Karpas-422 (cell line): ENCODE results near the gene SNCB. TPM values are rescaled to one million over a fixed set of nuclear protein-coding genes. Genes with fewer than 3 reads are reported as not detected.
"Not testable (repeated sequence)": the region's sequence is repeated elsewhere in the genome, so short reads cannot be mapped to it uniquely, and the experiment has no call there.

Experiments used
- DNase-seq: peaks from one replicate; pipeline ENCODE4 v3.0.0-alpha.2; 2015
- H2AFZ ChIP-seq: fragments of 200-600 bp; sonication (generic); 2 replicates; pipeline ENCODE4 v1.6.1; 2014; ENCODE audit warnings: antibody characterized with exemption, low read length, mixed read lengths
- H3K27ac ChIP-seq: fragments of 200-600 bp; sonication (generic); 2 replicates; pipeline ENCODE4 v1.5.1; 2014; ENCODE audit warnings: mild to moderate bottlenecking, low read length, moderate library complexity
- H3K27me3 ChIP-seq: fragments of 200-600 bp; sonication (generic); 2 replicates; pipeline ENCODE4 v1.6.1; 2014; ENCODE audit warnings: low read length, mixed read lengths
- H3K36me3 ChIP-seq: fragments of 200-600 bp; sonication (generic); 2 replicates; pipeline ENCODE4 v1.6.1; 2014; ENCODE audit warnings: low read length, mixed read lengths; ENCODE audit not compliant: insufficient read depth
- H3K4me1 ChIP-seq: fragments of 200-600 bp; sonication (generic); 2 replicates; pipeline ENCODE4 v1.6.1; 2014; ENCODE audit warnings: mild to moderate bottlenecking, low read length, mixed read lengths
- H3K4me2 ChIP-seq: fragments of 200-600 bp; sonication (generic); 2 replicates; pipeline ENCODE4 v1.6.1; 2014; ENCODE audit warnings: low read length, low read depth, mild to moderate bottlenecking; ENCODE audit not compliant: poor library complexity, severe bottlenecking
- H3K4me3 ChIP-seq: fragments of 200-600 bp; sonication (generic); 2 replicates; pipeline ENCODE4 v1.5.1; 2014; ENCODE audit warnings: mild to moderate bottlenecking, antibody characterized with exemption, low read length, mixed read lengths
- H3K79me2 ChIP-seq: fragments of 200-600 bp; sonication (generic); 2 replicates; pipeline ENCODE4 v1.6.1; 2014; ENCODE audit warnings: mild to moderate bottlenecking, low read length, mixed read lengths
- H3K9ac ChIP-seq: fragments of 200-600 bp; sonication (generic); 2 replicates; pipeline ENCODE4 v1.6.0; 2014; ENCODE audit warnings: low read length
- H3K9me2 ChIP-seq: fragments of 200-600 bp; sonication (generic), shearing (Covaris generic); replicated peaks from 2 replicates; pipeline ENCODE4 v1.6.0; 2014; ENCODE audit warnings: mild to moderate bottlenecking, low read length, moderate library complexity; ENCODE audit not compliant: insufficient read depth
- H3K9me3 ChIP-seq: fragments of 300-700, 200-600 bp; sonication (generic); 2 replicates; pipeline ENCODE4 v1.6.1; 2014; ENCODE audit warnings: low read length, mixed read lengths
- H4K20me1 ChIP-seq: fragments of 200-600 bp; sonication (generic); 2 replicates; pipeline ENCODE4 v1.6.1; 2014; ENCODE audit warnings: mild to moderate bottlenecking, antibody characterized with exemption, low read length, low read depth; ENCODE audit not compliant: insufficient read depth
- total RNA-seq: library from RNA; depleted of rRNA; stranded (reverse); fragments of >200 nt; shearing (Covaris generic); gene quantifications from 2 replicates; pipeline ENCODE4 v1.2.3, GENCODE V29; 2014; ENCODE audit warnings: low replicate concordance

SNCB gene
- total RNA-seq, 1 experiment from 2014 or later, result not detected

- Histone ChIP-seq H3K27me3 (no peaks in the 10 kb centered on the region), H3K4me2 (no peak overlapping the region), H3K36me3 (no peaks in the 10 kb centered on the region), H4K20me1 (no peaks in the 10 kb centered on the region), H3K9me2 (no peaks in the 10 kb centered on the region), H2AFZ (no peak overlapping the region), H3K4me1 (no peaks in the 10 kb centered on the region), H3K27ac (no peak overlapping the region), H3K79me2 (no peaks in the 10 kb centered on the region), H3K9me3 (peaks cover 5% of the 10 kb centered on the region; the same call in 1 of the 2 replicates), H3K9ac (no peak overlapping the region), H3K4me3 (no peak overlapping the region)
- no peak for DNase-seq
These were observed 37.0 kb downstream of the SNCB start for GRCh38 chr5:176593273-176593869.

DNA sequence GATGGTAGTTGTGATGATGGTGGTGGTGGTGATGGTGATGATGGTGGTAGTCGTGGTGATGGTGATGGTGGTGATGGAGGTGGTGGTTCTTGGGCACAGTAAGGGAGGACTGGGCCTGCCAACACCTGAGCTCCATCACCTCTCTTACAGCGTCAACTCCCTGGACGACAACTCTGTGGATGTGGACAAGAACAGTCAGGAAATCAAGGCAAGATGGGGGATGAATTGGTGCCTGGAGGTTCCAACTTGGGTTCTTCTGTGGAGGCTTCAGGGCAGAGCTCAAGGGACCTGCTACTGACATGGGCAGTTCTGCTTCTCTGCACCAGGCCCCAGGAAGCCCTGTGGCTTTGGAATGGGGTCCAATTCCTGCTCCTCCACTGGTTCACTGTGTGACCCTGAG is 37.8 kb downstream of the SNCB start:
- Histone ChIP-seq H3K9ac (no peak overlapping the region), H3K36me3 (no peaks in the 10 kb centered on the region), H4K20me1 (no peaks in the 10 kb centered on the region), H3K4me1 (no peaks in the 10 kb centered on the region), H3K4me2 (no peak overlapping the region), H2AFZ (no peak overlapping the region), H3K27ac (no peak overlapping the region), H3K27me3 (no peaks in the 10 kb centered on the region), H3K4me3 (no peak overlapping the region), H3K79me2 (no peaks in the 10 kb centered on the region), H3K9me3 (peaks cover 5% of the 10 kb centered on the region; the same call in 1 of the 2 replicates), H3K9me2 (no peaks in the 10 kb centered on the region)
- DNase-seq, result no peak

- H3K9me2 ChIP-seq, H3K36me3 ChIP-seq, H3K4me2 ChIP-seq, H2AFZ ChIP-seq, H3K4me3 ChIP-seq, H4K20me1 ChIP-seq, H3K4me1 ChIP-seq, H3K79me2 ChIP-seq, H3K9me3 ChIP-seq, H3K27ac ChIP-seq, H3K27me3 ChIP-seq, DNase-seq, H3K9ac ChIP-seq: not testable (repeated sequence)
These were observed 38.7 kb downstream of the SNCB start for GRCh38 chr5:176591667-176592066.

DNA sequence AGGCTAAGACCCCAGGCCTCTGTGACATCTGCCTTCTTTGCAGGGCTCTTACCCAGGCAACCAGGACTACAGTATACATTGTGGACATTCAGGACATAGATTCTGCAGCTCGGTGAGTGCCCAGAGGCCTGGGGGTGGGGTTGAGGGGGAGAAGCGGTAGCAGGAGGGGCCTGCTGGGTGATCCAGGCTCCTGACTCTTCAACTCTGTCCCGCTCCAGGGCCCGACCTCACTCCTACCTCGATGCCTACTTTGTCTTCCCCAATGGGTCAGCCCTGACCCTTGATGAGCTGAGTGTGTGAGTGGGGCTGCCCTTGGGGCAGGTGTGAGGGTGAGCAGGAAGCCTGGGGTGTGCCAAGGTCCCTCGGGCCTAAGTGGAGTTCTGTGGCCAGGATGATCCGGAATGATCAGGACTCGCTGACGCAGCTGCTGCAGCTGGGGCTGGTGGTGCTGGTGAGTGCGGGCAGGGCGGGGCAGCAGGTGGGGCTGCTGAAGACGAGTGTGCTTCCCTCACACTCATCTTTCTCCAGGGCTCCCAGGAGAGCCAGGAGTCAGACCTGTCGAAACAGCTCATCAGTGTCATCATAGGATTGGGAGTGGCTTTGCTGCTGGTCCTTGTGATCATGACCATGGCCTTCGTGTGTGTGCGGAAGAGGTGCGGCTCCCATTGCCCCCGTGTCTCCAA is 40.2 kb downstream of the SNCB start:
- H3K9me2 ChIP-seq, result no peaks in the 10 kb centered on the region
- H3K36me3 ChIP-seq, result no peaks in the 10 kb centered on the region
- H4K20me1 ChIP-seq, result no peaks in the 10 kb centered on the region
- H3K9ac ChIP-seq, result no peak overlapping the region
- no peak for DNase-seq
- no peak overlapping the region for H3K27ac ChIP-seq
- H3K27me3 ChIP-seq, result no peaks in the 10 kb centered on the region
- H3K4me2 ChIP-seq, result no peak overlapping the region
- H3K4me3 ChIP-seq, result no peak overlapping the region
- H3K9me3 ChIP-seq, result peaks cover 5% of the 10 kb centered on the region; the same call in 1 of the 2 replicates
- H2AFZ ChIP-seq, result no peak overlapping the region
- H3K4me1 ChIP-seq, result no peaks in the 10 kb centered on the region
- H3K79me2 ChIP-seq, result no peaks in the 10 kb centered on the region

DNA sequence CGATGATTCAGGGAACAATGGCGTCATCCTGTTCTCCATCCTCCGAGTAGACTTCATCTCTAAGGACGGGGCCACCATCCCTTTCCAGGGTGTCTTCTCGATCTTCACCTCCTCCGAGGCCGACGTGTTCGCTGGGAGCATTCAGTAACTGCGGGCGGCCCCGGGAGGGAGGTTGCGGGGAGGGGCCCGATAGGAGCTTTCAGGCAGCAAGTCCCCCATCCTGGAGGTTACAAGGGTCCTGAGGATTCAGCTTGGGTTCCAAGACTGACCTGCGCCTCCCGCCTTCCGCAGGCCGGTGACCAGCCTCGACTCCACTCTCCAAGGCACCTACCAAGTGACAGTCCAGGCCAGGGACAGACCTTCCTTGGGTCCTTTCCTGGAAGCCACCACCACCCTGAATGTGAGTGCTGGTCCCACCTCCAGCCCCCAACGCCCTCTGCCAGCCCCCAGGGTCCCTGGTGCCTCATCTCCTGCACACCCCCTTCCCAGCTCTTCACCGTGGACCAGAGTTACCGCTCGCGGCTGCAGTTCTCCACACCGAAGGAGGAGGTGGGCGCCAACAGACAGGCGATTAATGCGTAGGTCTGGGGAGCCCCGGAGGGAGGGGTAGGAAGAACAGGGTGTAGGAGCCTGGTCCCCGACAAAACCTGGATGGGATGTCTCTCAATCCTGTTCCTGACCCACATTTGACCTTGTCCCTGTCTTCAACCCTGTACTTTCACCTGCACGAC is 41.1 kb downstream of the SNCB start:
- Histone ChIP-seq H3K4me2 (no peak overlapping the region), H3K4me3 (no peak overlapping the region), H2AFZ (no peak overlapping the region), H3K9me3 (peaks cover 5% of the 10 kb centered on the region; the same call in 1 of the 2 replicates), H3K27me3 (no peaks in the 10 kb centered on the region), H3K36me3 (no peaks in the 10 kb centered on the region), H3K27ac (no peak overlapping the region), H3K4me1 (no peaks in the 10 kb centered on the region), H3K79me2 (no peaks in the 10 kb centered on the region), H4K20me1 (no peaks in the 10 kb centered on the region), H3K9me2 (no peaks in the 10 kb centered on the region), H3K9ac (no peak overlapping the region)
- DNase-seq, result no peak

DNA sequence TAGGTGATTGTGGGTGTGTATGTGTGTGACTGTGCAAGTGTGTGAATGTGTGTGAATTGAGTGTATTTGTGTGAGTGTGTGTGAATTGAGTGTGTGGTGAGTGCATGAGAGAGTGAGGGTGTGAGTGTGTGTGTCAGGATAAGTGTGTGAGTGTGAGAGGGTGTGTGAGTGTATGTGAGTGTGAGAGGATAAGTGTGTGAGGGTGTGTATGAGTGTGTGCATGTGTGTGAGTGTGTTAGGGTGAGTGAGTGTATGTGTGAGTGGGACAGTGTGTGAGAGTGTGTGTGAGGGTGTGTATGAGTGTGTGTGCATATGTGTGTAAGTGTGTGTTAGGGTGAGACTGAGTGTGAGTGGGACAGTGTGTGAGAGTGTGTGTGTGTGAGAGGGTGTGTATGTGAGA is 42.0 kb downstream of the SNCB start:
- DNase-seq, result no peak
- Histone ChIP-seq H3K4me3 (no peak overlapping the region), H3K4me1 (no peaks in the 10 kb centered on the region), H2AFZ (no peak overlapping the region), H4K20me1 (no peaks in the 10 kb centered on the region), H3K27me3 (no peaks in the 10 kb centered on the region), H3K36me3 (no peaks in the 10 kb centered on the region), H3K4me2 (no peak overlapping the region), H3K79me2 (no peaks in the 10 kb centered on the region), H3K27ac (no peak overlapping the region), H3K9me2 (no peaks in the 10 kb centered on the region), H3K9ac (no peak overlapping the region), H3K9me3 (peaks cover 5% of the 10 kb centered on the region; the same call in 1 of the 2 replicates)

DNA sequence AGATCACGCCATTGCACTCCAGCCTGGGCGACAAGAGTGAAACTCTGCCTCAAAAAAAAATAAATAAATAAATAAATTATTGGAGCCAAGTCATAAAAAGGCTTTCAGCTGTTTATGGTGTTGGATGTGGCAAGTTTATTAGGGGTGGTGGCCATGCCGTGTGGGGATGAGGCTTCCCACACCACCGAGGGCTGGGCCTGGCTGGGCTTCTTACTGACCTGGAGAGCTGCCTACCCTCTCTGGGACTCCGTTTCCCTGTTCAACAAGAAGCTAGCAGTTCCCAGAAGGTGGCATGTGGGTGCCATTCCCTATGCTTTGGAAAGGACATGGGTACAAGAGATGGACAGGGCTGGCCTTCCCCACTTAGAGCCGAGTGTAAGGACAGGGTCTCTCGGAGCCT is 42.9 kb downstream of the SNCB start:
- DNase-seq, result no peak
- Histone ChIP-seq H3K4me3 (no peak overlapping the region), H2AFZ (no peak overlapping the region), H3K9me3 (no peaks in the 10 kb centered on the region; the same call in 1 of the 2 replicates), H3K36me3 (no peaks in the 10 kb centered on the region), H3K9me2 (no peaks in the 10 kb centered on the region), H3K27ac (no peak overlapping the region), H3K79me2 (no peaks in the 10 kb centered on the region), H3K4me2 (no peak overlapping the region), H3K4me1 (no peaks in the 10 kb centered on the region), H3K9ac (no peak overlapping the region), H3K27me3 (no peaks in the 10 kb centered on the region), H4K20me1 (no peaks in the 10 kb centered on the region)

GRCh38 chr5:176583076-176583475 is 47.3 kb downstream of the SNCB start:
- Histone ChIP-seq H4K20me1 (no peaks in the 10 kb centered on the region), H2AFZ (no peak overlapping the region), H3K27me3 (no peaks in the 10 kb centered on the region), H3K4me1 (no peaks in the 10 kb centered on the region), H3K36me3 (no peaks in the 10 kb centered on the region), H3K4me2 (no peak overlapping the region), H3K9me2 (no peaks in the 10 kb centered on the region), H3K79me2 (no peaks in the 10 kb centered on the region), H3K4me3 (no peak overlapping the region), H3K27ac (no peak overlapping the region), H3K9ac (no peak overlapping the region), H3K9me3 (no peaks in the 10 kb centered on the region)
- no peak for DNase-seq
